HCT116 (cell line): ENCODE results near the gene NEUROD2.

Source experiments
- CTCF ChIP-seq, 3 experiments: fragments of 200-600 bp in 1 of 3; sonication (generic) in 1 of 3; IDR thresholded peaks in 2 of 3; conservative IDR thresholded peaks in 1 of 3; 2 replicates each; pipeline ENCODE4 v1.5.1; 2012 to 2017; ENCODE audit warnings: low read depth in 2 of 3, low read length in 2 of 3, antibody characterized with exemption in 1 of 3, borderline replicate concordance in 1 of 3, control low read depth in 1 of 3, mild to moderate bottlenecking in 1 of 3, mixed read lengths in 1 of 3, mixed run types in 1 of 3, moderate library complexity in 1 of 3; ENCODE audit not compliant: insufficient read depth in 1 of 3
- EZH2 ChIP-seq: fragments of 200-600 bp; sonication (generic); IDR thresholded peaks from 2 replicates; pipeline ENCODE4 v1.6.1; 2017; ENCODE audit warnings: antibody characterized with exemption, mixed run types
- EZH2phosphoT487 ChIP-seq: fragments of 200-600 bp; IDR thresholded peaks from 2 replicates; pipeline ENCODE4 v1.6.1; 2018; ENCODE audit warnings: antibody characterized with exemption, borderline replicate concordance
- JUND ChIP-seq: IDR thresholded peaks from 2 replicates; pipeline ENCODE4 v1.6.1; 2012
- POLR2A ChIP-seq: IDR thresholded peaks from 2 replicates; pipeline ENCODE4 v1.7.0; 2011; ENCODE audit warnings: borderline replicate concordance; ENCODE audit not compliant: insufficient read depth, insufficient read length; ENCODE audit errors: extremely low read depth
- POLR2AphosphoS5 ChIP-seq: IDR thresholded peaks from 2 replicates; pipeline ENCODE4 v1.6.1; 2011; ENCODE audit warnings: mild to moderate bottlenecking, low read depth, low read length, moderate library complexity
- REST ChIP-seq: IDR thresholded peaks from 2 replicates; pipeline ENCODE4 v1.6.1; 2012; ENCODE audit warnings: low read depth
- SRF ChIP-seq: IDR thresholded peaks from 2 replicates; pipeline ENCODE4 v1.6.1; 2012; ENCODE audit warnings: low read depth
- YY1 ChIP-seq: IDR thresholded peaks from 2 replicates; pipeline ENCODE4 v1.6.1; 2011; ENCODE audit warnings: low read length, low read depth, moderate library complexity, mild to moderate bottlenecking; ENCODE audit not compliant: insufficient replicate concordance; ENCODE audit errors: extremely low read depth
- ZNF274 ChIP-seq: fragments of 200-500 bp; sonication (Bioruptor generic); IDR thresholded peaks from 2 replicates; pipeline ENCODE4 v1.6.1; 2014; ENCODE audit warnings: mild to moderate bottlenecking, low read depth, low read length, inconsistent platforms
- TF ChIP-seq, protein P1 (sequence below): IDR thresholded peaks from 2 replicates; pipeline ENCODE4 v1.6.1; 2012

DNA sequence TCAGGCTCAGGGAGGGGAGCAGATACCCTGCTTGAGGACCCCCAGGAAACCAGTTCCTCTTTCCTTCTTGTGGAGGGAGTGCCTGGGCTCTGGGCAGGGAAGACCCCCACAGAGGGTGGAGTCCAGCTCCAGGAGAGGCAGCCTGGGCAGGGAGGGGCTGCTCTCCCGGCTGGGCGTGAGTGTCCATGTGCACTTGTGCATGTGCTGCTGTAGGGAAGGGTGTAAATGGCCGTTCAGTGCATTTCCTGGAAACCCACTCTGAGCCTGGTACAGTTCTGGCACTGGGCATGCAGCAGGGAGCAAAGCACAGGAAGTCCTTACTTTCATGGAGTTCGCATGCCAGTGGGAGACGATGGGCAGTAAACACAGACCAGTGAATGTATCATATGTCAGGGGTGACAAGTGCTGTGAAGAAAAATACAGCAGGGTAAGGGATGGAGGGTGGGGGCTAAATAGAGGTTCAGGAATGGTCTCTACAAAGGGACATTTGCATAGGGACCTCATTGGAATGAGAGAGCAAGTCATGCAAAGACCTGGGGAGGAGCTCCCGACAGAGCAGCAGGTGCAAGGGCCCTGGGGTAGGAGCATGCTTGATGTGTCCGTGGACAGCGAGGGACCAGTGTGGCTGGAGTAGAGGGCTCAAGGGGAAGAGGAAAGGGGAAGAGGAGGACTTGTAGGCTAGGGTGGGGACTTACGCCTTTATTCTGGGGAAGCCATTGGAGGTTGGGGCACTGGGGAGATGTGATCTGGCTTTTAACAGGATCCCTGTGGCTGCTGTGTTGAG lies 34.8 kb upstream of the NEUROD2 start:
- TF ChIP-seq EZH2 (no peak), POLR2A (no peak), ZNF274 (no peak), CTCF (IDR thresholded peaks at IDR 0.05 in 2 of 3, conservative IDR thresholded peaks at IDR 0.05 in 1 of 3; ENCODE audit: borderline replicate concordance in 1 of 3, insufficient read depth in 1 of 3, low read depth in 2 of 3, low read length in 2 of 3) (no peak), SRF (no peak), JUND (no peak), YY1 (no peak), POLR2AphosphoS5 (no peak), EZH2phosphoT487 (no peak), REST (no peak)
- TF ChIP-seq, protein P1, sequence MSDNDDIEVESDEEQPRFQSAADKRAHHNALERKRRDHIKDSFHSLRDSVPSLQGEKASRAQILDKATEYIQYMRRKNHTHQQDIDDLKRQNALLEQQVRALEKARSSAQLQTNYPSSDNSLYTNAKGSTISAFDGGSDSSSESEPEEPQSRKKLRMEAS, result no peak
